Body of pancreas (tissue), 4 donors: Measurements from ENCODE around the gene FEM1B. TPM values are rescaled to one million over a fixed set of nuclear protein-coding genes. Genes with fewer than 3 reads are reported as not detected.

Experiments
- ATAC-seq: fragments of 150-250 bp; one replicate; pipeline ENCODE4 v1.9.1; 2016
- DNase-seq, 4 donors: peaks; one replicate each; pipeline ENCODE4 v3.0.0-alpha.2; 2019
- H3K27ac ChIP-seq, 4 donors: fragments of 200-600 bp; sonication (generic); 1 replicate in 3 of 4; 2 replicates in 1 of 4; pipeline versions ENCODE4 v1.5.1 to v1.6.1; 2016 to 2019; ENCODE audit warnings: mild to moderate bottlenecking in 1 of 4, mixed read lengths in 1 of 4, moderate library complexity in 1 of 4
- H3K27me3 ChIP-seq, 2 donors: fragments of 200-600 bp; sonication (generic); one replicate each; pipeline ENCODE4 v1.6.0; 2016; ENCODE audit warnings: mild to moderate bottlenecking in 1 of 2
- H3K36me3 ChIP-seq, 2 donors: fragments of 200-600 bp; sonication (generic); replicated peaks in 1 of 2; 2 replicates each; pipeline ENCODE4 v1.5.1; 2016; ENCODE audit warnings: low read depth in 2 of 2; ENCODE audit not compliant: insufficient read depth in 1 of 2
- H3K4me1 ChIP-seq: fragments of 200-600 bp; sonication (generic); one replicate; pipeline ENCODE4 v1.6.0; 2016
- H3K4me3 ChIP-seq, 2 donors: fragments of 200-600 bp; sonication (generic); 1 replicate in 1 of 2; 2 replicates in 1 of 2; pipeline ENCODE4 v1.5.1; 2016 to 2019
- H3K9me3 ChIP-seq, 3 donors: fragments of 200-600 bp; sonication (generic); 1 replicate in 2 of 3; 2 replicates in 1 of 3; pipeline ENCODE4 v1.5.1; 2016
- CTCF ChIP-seq, 7 experiments: fragments of 450-650 bp in 4 of 7; fragments of 200-600 bp in 3 of 7; sonication (generic) in 3 of 7; IDR thresholded peaks; one replicate each; pipeline ENCODE4 v1.5.1; 2016 to 2019; ENCODE audit warnings: antibody characterized with exemption in 7 of 7
- POLR2A ChIP-seq, 3 donors: fragments of 450-650 bp; IDR thresholded peaks; one replicate each; pipeline ENCODE4 v1.6.1; 2016; ENCODE audit warnings: antibody characterized with exemption in 3 of 3, mild to moderate bottlenecking in 2 of 3
- WGBS, 2 donors: methylation state at CpG; one replicate each; pipeline ENCODE4 v1.1.5; 2017; 5-methylcytosine and 5-hydroxymethylcytosine counted together
- intact Hi-C: fragments of 100-400 bp; cut with DNase I; formaldehyde crosslinking; loops from one replicate; pipeline ENCODE4 v1.15.1; 2023
- total RNA-seq, 2 donors: library from RNA; depleted of rRNA; stranded (reverse); fragments of >200 nt; gene quantifications; one replicate each; pipeline ENCODE4 v1.1.0, GENCODE V29; 2016

The FEM1B gene
- total RNA-seq, 2 donors from 2014 or later, result 10.5 to 19.7 TPM

- Histone ChIP-seq H3K27ac (no peak overlapping the region), H3K36me3 (no peaks in the 10 kb centered on the region), H3K4me3 (no peak overlapping the region), H3K9me3 (no peaks in the 10 kb centered on the region), H3K4me1 (no peaks in the 10 kb centered on the region), H3K27me3 (no peaks in the 10 kb centered on the region)
- TF ChIP-seq POLR2A (IDR thresholded peaks at IDR 0.05), result no peak
- no peak for TF ChIP-seq CTCF (IDR thresholded peaks at IDR 0.05)
- DNase-seq (peak in 1 of 4 donors; percentile 4), ATAC-seq (no peak)
- WGBS, 2 donors, result 71 to 90% methylated on average over 4 to 6 of the region's 6 CpGs
- intact Hi-C loops, result no loop called here
Measured at GRCh38 chr15:68318008-68318835, 40.7 kb downstream of the FEM1B start.

GRCh38 chr15:68318931-68319909, 41.7 kb downstream of the FEM1B start:
- intact Hi-C loops, result no loop called here
- Histone ChIP-seq H3K36me3 (no peaks in the 10 kb centered on the region), H3K27ac (no peak overlapping the region), H3K27me3 (no peaks in the 10 kb centered on the region), H3K4me1 (no peaks in the 10 kb centered on the region), H3K4me3 (no peak overlapping the region), H3K9me3 (no peaks in the 10 kb centered on the region)
- peak in 1 of 4 donors; percentile 5 for DNase-seq
- TF ChIP-seq POLR2A (IDR thresholded peaks at IDR 0.05) (no peak), CTCF (IDR thresholded peaks at IDR 0.05) (no peak)
- no peak for ATAC-seq
- 88% methylated on average over 17 of the region's 18 CpGs for WGBS, 2 donors

GRCh38 chr15:68319997-68320396, 42.5 kb downstream of the FEM1B start:
- TF ChIP-seq CTCF (IDR thresholded peaks at IDR 0.05) (no peak), POLR2A (IDR thresholded peaks at IDR 0.05) (no peak)
- WGBS, 2 donors, result 94 to 95% methylated on average over 12 of the region's 12 CpGs
- H3K4me3 ChIP-seq, result no peak overlapping the region
- H3K36me3 ChIP-seq, result no peaks in the 10 kb centered on the region
- ATAC-seq (no peak), DNase-seq (no peak)
- H3K27ac ChIP-seq, result no peak overlapping the region
- no peaks in the 10 kb centered on the region for H3K9me3 ChIP-seq
- H3K4me1 ChIP-seq, result no peaks in the 10 kb centered on the region
- H3K27me3 ChIP-seq, result no peaks in the 10 kb centered on the region
- intact Hi-C loops, result no loop called here

- ATAC-seq (no peak), DNase-seq (no peak)
- H3K27me3 ChIP-seq, result no peaks in the 10 kb centered on the region
- no peak overlapping the region for H3K27ac ChIP-seq
- H3K9me3 ChIP-seq, result no peaks in the 10 kb centered on the region
- H3K36me3 ChIP-seq, result no peaks in the 10 kb centered on the region
- H3K4me3 ChIP-seq, result no peak overlapping the region
- 41 to 69% methylated on average over 7 of the region's 7 CpGs for WGBS, 2 donors
- TF ChIP-seq CTCF (IDR thresholded peaks at IDR 0.05) (no peak), POLR2A (IDR thresholded peaks at IDR 0.05) (no peak)
- H3K4me1 ChIP-seq, result no peaks in the 10 kb centered on the region
- intact Hi-C loops, result no loop called here
Measured at GRCh38 chr15:68321229-68321628, 43.7 kb downstream of the FEM1B start.
